ELR (cell line): ENCODE measurements around the gene OLFML2A.
A peak's percentile ranks its signal among the peaks of the same experiment; 100 is the strongest.
"Not testable (repeated sequence)": the region's sequence is repeated elsewhere in the genome, so short reads cannot be mapped to it uniquely, and the experiment has no call there.

Experiments used
- DNase-seq: peaks from one replicate; pipeline ENCODE4 v3.0.0-alpha.2; 2015; ENCODE audit warnings: low read depth

OLFML2A gene

DNA sequence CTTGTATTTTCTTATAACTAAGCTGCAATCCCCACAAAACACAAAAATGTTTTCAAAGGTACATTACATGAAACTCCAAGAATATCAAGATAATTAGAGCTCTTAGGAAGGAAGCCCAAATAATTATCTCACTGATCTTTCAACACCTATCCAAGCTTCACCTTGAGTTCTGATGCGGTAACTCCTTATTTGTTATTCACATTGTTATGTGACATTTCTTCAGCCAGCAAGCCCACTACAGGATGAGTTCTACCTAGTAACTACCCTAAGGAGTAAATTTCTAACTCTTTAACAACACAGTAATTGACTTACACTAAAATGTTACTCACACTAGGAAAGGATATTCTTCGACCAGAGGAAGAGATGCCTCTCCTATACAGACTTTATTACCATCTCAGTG is 15.7 kb upstream of the OLFML2A start:
- no peak for DNase-seq

DNA sequence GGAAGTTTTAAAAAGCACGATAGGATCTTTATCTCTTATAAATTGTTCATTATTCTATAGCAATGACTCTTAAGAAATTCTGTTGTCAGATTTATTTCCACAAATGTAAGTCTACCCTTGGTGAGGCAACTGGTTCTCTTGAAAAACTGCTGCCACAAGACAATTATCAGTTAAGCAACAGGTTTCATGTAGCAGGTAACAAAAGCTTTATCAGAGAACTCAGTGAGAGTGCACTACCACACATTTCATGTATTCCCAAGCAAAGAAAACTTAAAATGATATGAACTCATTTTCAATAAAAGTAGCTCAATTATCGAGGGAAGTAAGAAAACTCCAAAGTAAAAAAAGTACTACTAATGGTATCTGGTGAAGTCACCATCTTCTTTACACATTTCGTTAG is 15.2 kb upstream of the OLFML2A start:
- DNase-seq = no peak

GRCh38 chr9:124762633-124763032 is 14.3 kb upstream of the OLFML2A start:
- no peak for DNase-seq

GRCh38 chr9:124764774-124765438 is 12.0 kb upstream of the OLFML2A start:
- DNase-seq = peak; percentile 54

GRCh38 chr9:124765439-124765835 is 11.5 kb upstream of the OLFML2A start:
- no peak for DNase-seq

- DNase-seq = no peak
Observed at GRCh38 chr9:124766326-124766725, 10.6 kb upstream of the OLFML2A start.

GRCh38 chr9:124766815-124767554 is 9.9 kb upstream of the OLFML2A start:
- peak; percentile 35 for DNase-seq

- no peak for DNase-seq
Observed at GRCh38 chr9:124767821-124768220, 9.1 kb upstream of the OLFML2A start.

GRCh38 chr9:124768334-124768733 is 8.6 kb upstream of the OLFML2A start:
- no peak for DNase-seq

DNA sequence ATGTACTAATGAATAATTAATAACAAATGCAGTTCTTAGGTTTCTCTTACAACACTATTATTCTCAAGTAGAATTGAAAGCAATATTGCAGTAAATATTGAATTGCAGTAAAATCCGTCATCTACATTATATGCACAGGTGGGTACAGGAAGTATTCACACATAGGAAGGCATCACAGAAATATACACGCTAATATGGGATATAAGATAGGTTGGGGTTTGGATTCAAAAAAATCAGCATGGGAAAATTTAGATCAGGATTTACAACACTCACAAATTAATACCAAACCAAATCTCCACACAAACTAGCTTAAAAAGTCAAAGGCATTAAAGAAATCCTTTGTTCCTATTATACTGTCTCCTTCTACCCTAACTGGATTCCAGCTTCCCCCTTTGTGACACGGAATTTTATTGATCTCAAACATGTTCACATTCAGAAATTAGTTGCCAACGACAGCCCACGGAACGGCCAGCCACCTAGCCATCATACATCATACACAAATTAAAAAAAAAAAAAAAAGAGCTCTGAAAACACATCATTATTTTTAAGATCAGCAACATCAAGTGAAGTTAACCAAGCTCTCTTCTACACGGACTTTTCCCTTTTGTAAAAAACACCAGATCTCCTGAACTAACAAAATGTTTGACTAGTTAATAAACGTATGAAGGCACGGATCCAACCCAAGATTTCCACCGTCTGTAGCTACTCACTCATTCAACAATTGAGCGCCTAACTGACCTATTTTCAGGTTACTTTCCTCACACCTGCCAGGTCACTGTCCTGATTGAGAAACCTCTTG is 8.0 kb upstream of the OLFML2A start:
- peak; percentile 23 for DNase-seq

GRCh38 chr9:124769549-124770358 is 7.2 kb upstream of the OLFML2A start:
- peak; percentile 44 for DNase-seq

GRCh38 chr9:124770359-124771020 is 6.4 kb upstream of the OLFML2A start:
- DNase-seq = peak; percentile 18

DNA sequence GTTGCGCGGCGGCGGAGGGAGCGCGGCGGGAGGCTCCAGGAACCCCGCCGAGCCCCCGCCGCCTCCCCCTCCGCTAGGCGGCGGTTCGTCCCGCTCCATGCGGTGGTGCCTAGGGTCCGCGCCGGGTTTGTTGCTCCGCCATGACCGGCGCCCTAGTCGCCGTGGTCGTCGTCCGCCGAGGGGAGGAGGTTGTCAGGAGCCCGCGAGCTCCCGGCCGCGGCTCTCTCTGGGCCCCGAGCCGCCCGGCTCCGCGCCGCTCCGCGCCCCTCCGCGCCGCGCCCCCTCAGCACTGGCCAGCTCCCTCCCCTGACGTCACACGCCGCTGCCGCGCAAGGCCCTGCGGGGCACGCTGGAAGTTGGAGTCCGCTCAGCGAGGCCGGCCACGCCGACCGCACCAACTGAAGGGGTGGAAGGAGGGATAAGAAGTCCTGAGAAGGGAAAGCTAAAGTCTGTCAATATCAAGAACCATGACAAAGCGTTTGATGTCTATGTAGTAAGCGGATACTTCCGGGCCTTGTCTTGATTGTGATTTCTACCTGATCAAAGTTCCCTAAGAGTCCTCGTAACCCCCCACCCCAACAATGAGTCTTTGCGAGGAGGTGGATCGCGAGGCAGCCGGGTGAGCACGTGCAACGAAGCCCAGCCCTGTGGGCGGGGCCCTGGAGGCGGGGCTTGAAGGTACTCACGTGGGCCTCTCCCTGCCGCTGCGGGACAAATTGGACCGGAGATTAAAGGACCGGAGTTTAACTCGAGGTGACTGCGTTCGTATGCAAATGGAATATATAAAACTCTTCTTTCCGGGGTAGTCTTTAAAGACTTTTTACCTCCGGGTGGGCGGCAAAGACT is 5.7 kb upstream of the OLFML2A start, which contains the start of gene NR6A1:
Gene NR6A1, minus strand, starts transcription at position 291 of the 846 bp plus-strand sequence.
- DNase-seq = peak; percentile 98

DNA sequence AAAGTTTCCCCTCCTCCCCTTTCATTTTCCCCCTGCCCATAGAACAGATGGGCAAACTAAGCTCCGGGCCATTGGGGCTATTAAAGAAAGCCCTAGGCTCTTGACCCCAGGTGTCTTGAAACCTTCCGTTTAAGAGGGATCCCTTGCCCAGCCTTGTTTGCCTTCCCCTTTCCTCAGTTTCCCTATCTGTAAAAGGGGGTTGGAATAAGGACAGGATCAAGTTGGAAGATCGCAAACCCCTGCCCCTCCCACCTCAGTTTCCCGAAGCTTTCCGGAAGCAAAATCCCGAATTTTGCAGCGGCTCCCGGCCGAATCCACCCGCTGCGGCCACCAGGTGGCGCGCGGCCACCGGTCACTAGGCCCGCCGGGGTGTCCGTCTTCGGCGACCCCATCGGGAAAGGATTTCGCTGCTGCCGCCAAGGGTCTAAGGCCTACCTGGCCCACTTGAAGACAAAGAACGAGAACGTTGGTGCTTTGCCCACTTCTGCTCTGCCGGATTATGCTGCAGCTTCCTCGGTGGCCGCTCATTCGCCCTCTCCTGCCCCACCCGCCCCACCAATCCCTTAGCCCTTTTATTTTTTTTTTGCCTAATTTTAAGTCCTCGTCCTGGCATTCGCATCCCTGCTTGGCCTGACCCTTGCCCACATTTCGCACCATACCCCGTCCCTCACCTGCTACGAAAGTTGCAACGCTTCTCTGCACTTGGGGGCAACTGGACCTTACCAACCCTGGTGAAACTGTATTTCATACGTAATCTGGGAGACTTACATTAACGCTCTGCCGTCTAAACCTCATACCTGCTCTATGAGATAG is 4.9 kb upstream of the OLFML2A start:
- peak; percentile 79 for DNase-seq

GRCh38 chr9:124772877-124773276 is 4.1 kb upstream of the OLFML2A start:
- DNase-seq = not testable (repeated sequence)

- no peak for DNase-seq
Observed at GRCh38 chr9:124773473-124774128, 3.3 kb upstream of the OLFML2A start.

DNA sequence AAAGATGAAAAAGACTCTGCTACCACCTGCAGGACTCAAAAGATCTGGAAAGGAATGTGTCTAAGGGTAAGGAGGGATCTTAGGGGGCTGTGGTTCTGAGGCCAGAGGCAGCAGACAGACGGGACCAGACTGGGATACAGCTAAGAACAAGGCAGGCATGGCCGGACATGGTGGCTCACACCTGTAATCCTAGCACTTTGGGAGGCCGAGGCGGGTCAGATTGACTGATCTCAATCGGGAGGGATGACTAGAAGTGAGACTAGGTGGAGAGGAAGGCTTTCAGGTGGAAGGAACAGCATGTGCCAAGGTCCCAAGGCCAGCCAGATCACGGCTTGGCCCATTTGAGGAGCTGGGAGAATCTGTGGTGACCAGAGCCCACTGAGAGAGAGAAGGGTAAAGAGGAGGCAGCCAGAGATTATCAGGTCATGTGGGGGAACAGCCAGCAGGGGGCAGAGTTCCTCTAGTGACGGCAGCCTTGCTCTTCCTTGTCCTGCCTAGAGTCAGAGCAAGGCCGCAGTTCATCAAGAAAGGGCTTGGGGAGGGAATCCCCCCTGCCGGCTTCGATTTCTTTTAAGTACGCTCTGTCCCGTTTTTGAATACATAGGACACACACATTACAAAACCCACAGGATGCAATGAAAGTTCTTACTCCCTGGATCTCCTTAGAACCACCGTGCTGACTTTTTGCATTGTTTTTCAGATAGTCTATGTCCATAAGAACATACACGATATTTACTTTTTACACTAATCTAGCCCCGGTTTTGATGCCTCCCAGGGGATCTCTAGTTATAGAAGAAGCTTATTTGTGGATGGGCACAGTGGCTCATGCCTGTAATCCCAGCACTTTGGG is 2.6 kb upstream of the OLFML2A start:
- peak; percentile 80 for DNase-seq

DNA sequence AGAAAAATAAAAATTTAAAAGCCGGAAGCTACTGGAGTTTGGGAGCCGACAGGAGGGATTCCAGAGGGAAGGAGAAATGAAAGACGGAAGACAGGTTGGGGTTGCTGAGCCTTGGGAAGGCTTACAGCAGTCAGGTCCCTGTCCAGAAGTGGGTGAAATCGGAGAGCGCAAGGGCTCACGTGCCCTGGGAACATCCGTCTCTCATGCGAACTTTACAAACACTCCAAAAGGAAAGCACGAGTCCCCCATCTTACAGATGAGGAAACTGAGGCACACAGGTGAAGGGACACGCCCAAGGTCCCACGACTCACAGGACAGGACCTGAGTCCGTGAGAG is 347 bp upstream of the OLFML2A start:
- DNase-seq = no peak
